HG03060 (cell line): ENCODE data around the gene EPB41.
"Not testable (repeated sequence)": the region's sequence is repeated elsewhere in the genome, so short reads cannot be mapped to it uniquely, and the experiment has no call there.

Experiments used
- ATAC-seq: cut with Tn5 transposase; IDR thresholded peaks from one replicate; pipeline ENCODE4 v1.9.1; 2021; ENCODE audit warnings: low read depth, moderate number of reproducible peaks; ENCODE audit not compliant: unreplicated experiment

The EPB41 gene

DNA sequence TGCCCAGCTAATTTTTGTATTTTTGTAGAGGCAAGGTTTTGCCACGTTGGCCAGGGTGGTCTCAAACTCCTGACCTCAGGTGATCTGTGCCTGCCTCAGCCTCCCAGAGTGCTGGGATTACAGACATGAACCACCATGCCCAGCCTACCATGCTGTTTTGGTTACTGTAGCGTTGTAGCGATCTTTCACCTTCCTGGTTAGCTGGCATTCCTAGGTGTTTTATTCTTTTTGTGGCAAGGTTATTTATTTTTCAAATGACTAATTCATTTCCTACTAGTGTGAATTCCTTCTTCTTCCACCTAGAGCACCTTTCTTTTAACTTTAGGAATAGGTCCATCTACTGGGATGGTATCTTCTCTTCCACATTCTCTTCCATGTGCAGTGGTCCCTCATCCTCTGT is 180.1 kb downstream of the EPB41 start:
- no peak for ATAC-seq

DNA sequence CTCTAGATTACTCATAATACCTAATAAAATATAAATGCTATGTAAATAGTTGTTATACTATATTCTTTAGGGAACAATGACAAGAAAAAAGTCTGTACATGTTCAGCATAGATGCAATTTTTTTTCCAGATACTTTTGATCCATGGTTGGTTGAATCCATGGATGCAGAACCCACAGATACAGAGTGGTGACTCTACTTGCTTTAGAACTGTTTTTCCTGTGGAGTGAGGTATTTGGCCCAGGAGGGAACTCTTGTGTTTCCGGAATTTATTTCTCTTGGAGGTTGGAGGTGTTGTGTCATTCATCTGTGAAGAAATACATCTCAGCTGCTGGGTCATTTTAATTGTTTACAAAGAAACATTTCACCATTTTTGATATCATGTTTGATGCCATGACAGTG is 180.6 kb downstream of the EPB41 start:
- ATAC-seq = no peak

DNA sequence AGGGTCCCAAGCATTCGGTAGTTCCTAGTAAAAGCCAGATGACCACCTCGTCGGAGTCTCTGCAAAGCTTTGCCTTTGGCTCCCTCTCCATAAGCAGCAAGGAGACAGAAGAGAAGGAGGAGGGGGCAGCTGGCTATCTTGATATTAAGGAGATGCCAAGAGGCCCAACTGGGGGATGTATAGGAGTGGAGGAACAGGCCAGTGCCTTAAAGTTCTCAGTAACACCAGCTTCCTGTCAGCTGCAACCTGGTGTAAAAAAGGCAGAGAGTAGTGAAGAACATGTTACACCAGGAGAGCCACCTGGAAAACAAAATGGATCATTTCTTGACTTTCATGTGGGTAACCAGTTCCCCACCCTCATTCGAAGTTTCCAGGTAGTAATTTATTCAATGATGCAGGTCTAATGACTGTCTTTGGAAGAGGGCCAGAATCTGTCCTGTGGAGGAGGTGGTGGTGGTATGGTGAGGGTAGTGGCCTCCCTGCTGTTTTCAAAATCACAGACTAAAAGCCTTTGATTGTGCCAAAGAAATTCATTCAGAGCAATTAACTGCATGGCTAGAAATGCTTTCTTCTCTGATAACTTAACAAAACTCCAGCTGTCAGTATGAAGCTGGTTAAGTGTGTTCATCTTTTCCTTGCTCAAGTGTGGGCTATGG is 182.0 kb downstream of the EPB41 start:
- no peak for ATAC-seq

DNA sequence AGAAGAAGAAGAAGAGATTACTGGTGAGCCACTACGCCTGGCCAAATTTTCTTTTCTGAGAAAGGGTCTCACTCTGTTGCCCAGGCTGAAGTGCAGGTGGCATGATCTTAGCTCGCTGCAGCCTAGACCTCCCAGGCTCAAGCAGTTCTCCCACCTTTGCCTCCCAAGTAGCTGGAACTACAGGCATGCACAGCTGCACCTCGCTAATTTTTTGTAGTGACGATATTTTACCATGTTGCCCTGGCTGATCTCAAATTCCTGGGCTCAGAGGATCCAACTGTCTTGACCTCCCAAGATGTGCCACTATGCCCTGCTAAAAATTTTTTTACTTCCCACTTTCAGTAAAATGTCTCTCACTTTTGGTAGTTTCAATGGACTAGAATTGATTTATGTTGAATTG is 184.9 kb downstream of the EPB41 start:
- ATAC-seq = no peak

DNA sequence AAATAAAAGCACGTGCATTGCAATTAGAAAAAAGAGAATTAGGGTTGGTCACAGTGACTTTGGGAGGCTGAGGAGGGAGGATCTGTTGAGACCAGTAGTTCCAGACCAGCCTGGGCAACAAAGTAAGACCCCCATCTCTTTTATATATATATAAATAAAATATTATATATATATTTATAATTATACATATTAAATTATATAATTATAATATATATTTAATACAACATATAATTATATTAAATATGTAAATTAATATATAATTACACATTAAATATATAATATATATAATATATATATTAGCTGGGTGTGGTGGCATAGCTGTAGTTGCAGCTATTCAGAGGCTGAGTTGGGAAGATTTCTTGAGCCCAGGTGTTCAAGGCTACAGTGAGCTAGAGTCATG is 186.1 kb downstream of the EPB41 start:
- ATAC-seq = no peak

DNA sequence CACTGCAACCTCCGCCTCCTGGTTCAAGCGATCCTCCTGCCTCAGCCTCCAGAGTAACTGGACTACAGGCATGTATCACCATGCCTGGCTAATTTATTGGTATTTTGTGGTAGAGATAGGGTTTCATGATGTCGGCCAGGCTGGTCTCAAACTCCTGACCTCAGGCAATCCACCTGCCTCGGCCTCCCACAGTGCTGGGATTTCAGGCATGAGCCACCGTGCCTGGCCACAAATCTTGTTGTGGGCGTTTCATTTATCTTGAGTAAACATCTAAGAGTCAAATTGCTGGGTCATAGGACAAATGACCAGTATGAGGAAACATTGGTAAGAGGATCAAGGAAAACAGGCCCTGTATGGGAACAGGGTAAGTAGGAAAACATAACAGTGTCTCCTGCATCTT is 191.5 kb downstream of the EPB41 start:
- ATAC-seq = no peak

DNA sequence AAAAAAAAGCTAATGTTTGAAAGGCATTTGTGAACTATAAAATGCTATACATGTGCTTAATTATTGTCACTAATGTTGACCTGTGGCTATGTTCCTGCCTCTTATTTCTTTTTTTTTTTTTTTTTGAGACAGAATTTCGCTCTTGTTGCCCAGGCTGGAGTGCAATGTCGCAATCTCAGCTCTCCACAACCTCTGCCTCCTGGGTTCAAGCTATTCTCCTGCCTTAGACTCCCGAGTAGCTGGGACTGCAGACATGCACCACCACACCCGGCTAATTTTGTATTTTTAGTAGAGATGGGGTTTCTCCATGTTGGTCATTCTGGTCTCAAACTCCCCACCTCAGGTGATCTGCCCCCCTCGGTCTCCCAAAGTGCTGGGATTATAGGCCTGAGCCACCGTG is 193.7 kb downstream of the EPB41 start:
- ATAC-seq = not testable (repeated sequence)

DNA sequence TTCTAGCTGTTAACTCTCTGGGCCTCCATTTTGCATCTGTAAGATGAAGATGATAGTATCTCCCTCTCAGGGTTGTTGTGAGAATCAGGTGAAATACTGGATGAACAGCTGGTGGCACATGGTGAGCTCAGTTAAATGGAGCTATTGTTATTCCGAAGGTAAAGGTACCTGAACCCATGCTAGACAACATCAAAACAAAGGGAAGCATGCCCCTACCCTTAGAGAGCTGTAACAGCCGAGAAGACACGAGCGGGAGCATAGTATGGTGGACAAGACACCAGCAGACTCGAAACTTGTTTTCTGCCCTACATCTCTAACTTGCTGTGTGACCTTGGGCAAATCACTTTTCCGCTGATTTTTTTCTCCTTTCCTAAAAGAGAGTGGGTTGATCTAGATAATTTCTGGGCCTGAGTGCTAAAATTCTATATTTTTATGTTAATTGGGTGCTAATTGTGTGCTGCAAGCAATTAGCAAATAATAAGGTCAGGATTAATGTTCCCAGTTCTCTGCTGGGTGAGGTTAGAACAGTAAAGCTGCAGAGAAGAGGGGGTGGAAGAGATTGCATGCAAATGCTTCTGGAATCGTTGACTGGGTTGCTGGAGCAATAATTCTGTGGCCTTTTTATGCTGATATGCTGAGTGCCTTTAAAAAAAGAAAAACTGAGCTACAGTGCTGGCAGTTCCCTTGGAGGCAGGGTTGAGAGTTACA is 198.5 kb downstream of the EPB41 start:
- ATAC-seq = no peak

DNA sequence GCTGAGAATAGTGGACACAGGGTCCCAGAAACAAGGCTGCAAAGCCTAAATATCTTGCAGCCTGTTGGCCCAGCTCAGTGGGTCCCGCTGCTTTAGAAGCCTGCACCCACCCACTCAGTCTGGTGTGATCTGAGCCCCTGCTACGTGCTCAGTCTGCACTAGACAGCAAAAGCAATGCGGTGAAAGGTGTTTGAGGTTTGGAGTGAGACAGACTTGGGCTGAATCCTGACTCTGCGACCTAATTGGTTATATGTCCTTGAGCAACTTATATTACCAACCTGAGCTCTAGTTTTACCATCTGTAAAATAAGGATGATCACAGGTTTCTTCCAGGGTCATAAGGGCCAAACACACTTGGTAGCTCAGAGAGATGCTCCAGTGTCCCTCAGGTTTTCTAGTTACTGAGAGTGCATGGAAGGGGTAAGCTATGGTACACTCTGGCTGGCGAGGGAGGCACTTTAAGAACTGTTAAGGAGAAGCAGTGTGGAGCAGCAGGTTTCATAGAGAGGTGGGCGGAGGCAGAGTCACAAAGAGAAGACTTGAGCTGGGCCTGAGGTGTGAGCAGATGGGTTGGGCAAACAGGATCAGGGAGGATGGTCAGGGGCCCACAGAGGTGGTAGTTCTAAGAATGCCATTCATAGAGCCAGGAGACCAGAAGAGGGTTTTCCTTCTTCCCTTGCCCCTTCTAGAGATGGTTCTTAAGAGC is 199.2 kb downstream of the EPB41 start:
- no peak for ATAC-seq

GRCh38 chr1:29114654-29115053 is 200.3 kb downstream of the EPB41 start:
- ATAC-seq = no peak

- no peak for ATAC-seq
Observed at GRCh38 chr1:29117381-29117780, 203.0 kb downstream of the EPB41 start.

DNA sequence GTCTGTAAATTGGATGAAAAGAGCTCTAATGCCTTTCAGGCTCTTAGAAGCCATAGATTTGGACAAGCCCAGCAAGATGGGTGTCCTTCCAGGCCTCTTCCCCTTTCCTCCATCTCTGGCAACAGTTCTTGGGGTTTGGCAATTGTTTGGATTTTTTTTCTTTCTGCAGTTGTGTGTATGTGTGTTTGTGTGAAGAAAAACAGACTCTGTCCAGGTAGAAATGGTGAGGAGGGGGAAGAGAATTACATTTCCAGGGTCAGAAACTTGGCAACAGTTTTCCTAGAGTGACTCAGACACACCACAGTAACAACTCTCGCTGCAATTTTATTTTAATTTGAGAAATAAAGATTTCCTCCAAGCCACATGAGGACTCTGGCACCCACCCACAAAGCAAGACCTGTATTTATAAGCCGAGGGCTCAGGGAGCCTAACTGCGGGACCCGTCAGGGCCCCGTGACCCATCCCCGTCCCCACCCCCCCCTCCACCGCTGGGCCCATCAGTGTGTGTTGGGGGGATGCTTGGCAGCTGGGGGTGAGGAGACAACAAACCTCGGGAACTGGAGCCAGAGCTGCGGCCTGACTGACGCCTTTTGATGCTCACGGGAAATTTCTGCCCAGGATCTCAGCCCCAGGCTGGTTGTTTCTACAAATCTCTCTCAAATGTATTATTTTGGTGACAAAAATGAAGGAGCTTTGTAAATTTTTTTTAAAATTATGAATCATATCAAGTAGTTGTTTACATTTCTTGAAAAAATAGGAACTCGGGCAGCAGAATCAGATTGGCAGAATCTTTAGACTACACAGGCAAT is 205.0 kb downstream of the EPB41 start:
- no peak for ATAC-seq

- ATAC-seq = no peak
Observed at GRCh38 chr1:29120367-29120766, 206.0 kb downstream of the EPB41 start.

DNA sequence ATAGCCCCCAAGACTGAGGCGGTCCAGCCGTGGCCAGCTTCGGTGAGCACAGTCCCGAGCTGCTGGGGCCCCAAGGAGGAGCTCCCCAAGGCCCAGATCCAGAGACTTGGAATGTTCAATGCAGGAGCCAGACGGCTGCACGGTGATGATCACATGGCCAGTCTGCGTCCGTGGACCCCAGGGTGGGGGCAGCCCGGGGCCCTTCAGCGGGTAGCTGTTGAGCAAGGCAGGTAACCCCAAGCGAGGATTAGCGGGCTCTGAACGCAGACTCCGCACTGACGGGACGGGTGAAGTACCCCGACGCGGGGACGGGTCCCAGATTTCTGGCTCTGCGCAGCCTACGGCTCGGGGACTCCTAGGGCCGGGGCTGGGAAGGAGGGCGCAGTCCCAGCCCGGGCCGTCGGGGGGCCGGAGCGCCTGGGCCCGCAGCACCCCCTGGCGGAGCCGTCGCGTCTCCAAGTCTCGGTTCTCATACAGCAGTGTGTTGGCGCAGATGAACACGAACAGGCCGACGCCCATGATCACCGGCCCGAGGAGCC is 206.6 kb downstream of the EPB41 start:
- ATAC-seq = no peak

GRCh38 chr1:29121516-29121935 is 207.2 kb downstream of the EPB41 start:
- no peak for ATAC-seq

- no peak for ATAC-seq
Observed at GRCh38 chr1:29121936-29122681, 207.7 kb downstream of the EPB41 start.

GRCh38 chr1:29122682-29123052 is 208.3 kb downstream of the EPB41 start:
- ATAC-seq = no peak

- ATAC-seq = no peak
Observed at GRCh38 chr1:29123053-29123886, 208.9 kb downstream of the EPB41 start.

GRCh38 chr1:29123887-29124365 is 209.6 kb downstream of the EPB41 start, which contains the start of gene TMEM200B:
Gene TMEM200B, minus strand, starts transcription at chr1:29123903. Its CDS starts 2,075 bp downstream, at chr1:29121828.
- ATAC-seq = no peak
